ENCODE results near the gene HBS1L. TPM values are rescaled to one million over a fixed set of nuclear protein-coding genes. Genes with fewer than 3 reads are reported as not detected.

HBS1L gene
- total RNA-seq, 2 experiments from 2014 or later = 150 to 153 TPM

DNA sequence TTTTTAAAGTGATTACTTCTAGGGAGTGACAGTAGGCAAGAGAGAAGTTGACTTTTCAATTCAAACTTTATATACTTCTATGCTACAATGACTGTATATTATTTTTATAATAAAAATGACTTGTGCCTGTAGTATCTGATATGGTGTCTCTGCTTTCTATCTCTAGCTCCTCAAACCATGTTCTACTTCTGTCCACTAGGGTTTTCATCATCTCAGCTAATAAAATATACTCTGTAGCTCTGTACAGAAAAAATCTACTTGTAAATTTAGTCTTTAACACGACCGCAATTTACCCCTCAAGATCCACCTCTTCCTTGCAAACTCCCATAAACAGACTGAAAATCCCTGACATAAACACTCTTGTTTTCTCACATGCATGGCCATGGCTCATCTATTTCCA is 42.3 kb downstream of the HBS1L start:
- Mint-ChIP-seq H3K27ac (no peak overlapping the region), H3K9me3 (no peaks in the 10 kb centered on the region), H3K36me3 (ENCODE audit: low read depth) (peaks cover 10% of the 10 kb centered on the region)

DNA sequence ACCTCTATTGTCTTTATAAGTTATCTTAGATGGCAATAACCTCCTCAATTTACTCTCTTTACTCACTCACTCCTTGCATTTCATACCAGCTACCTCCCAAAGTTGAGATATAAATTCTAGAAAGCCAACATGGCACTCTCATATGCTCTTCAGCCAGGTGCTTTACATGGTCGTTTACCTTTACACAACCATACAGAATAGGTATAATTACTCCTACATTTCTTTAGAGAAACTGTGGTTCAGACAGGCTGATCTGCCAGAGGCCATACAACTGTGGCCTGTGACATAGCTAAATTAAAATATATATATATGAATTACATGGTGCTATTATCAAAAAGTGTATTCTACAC is 45.7 kb downstream of the HBS1L start:
- intact Hi-C loops (cut with micrococcal nuclease) = no loop called here
- no peak for DNase-seq
- peaks cover 39% of the 10 kb centered on the region for H3K4me1 Mint-ChIP-seq (ENCODE audit: low read depth)
- peaks cover 10% of the 10 kb centered on the region for H3K36me3 Mint-ChIP-seq (ENCODE audit: low read depth)
- no peaks in the 10 kb centered on the region for H3K9me3 Mint-ChIP-seq
- no peaks in the 10 kb centered on the region for H3K27me3 Mint-ChIP-seq (ENCODE audit: low read depth)
- CTCF ChIA-PET = interaction anchor here (0.6 to 1.4 kb wide), 3 partner anchors 15 to 154 kb away, joined by 3 to 4 read pairs (median 3); no protein-coding TSS in a partner anchor
- no peak overlapping the region for H3K27ac Mint-ChIP-seq
- no peak overlapping the region for H3K4me3 Mint-ChIP-seq

More for the DNA sequence above, 42.3 kb downstream of the HBS1L start:
- peaks cover 62% of the 10 kb centered on the region for H3K4me1 Mint-ChIP-seq (ENCODE audit: low read depth)
- no peak overlapping the region for H3K4me3 Mint-ChIP-seq
- no peak for DNase-seq
- CTCF ChIA-PET = no interaction called here
- intact Hi-C loops (cut with micrococcal nuclease) = no loop called here
- no peaks in the 10 kb centered on the region for H3K27me3 Mint-ChIP-seq (ENCODE audit: low read depth)

DNA sequence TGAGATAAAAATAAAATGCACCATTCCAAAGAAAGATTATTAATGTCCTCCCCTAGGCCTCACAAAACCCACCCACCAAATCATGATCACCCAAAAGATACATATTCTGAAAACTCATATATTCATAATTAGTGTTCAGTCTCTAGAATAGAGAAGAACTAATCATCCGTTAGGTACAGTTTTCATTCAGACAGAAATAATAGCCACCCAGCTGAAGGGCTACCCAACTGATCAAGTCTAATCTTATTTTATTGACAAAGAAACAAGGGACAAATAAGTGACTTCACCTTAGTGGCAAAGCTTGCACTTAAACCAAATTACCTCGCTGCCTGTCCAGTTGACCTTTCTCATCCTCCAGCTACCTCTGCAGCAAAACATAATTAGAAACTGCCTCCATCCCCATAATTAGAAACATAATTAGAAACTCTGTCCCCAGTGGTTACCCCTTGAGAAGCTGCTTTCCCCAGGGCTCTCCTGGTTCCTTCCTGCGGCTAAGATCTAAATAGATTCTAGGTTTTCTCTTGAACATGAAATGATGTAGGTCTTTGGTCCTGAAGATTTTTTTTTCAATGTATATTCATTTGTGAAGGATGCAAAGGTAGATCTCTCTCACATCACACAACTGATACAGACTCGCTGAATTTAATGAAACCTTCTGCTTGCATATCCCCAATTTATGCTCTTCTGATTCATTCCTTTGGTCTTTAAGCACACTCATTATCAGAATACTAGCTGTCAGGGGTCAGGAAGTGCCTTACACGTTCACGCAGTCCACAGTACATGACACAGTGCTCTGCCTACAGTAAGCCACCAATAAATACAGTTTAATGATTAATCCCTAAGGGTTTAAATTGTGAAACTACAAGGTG is 46.3 kb downstream of the HBS1L start:
- no peak overlapping the region for H3K4me3 Mint-ChIP-seq
- CTCF ChIA-PET = interaction anchor here (0.6 to 1.4 kb wide), 3 partner anchors 14 to 154 kb away, joined by 3 to 4 read pairs (median 3); no protein-coding TSS in a partner anchor
- peaks cover 8% of the 10 kb centered on the region for H3K36me3 Mint-ChIP-seq (ENCODE audit: low read depth)
- H3K27ac Mint-ChIP-seq = no peak overlapping the region
- DNase-seq = no peak
- no peaks in the 10 kb centered on the region for H3K9me3 Mint-ChIP-seq
- H3K27me3 Mint-ChIP-seq (ENCODE audit: low read depth) = no peaks in the 10 kb centered on the region
- intact Hi-C loops (cut with micrococcal nuclease) = no loop called here
- H3K4me1 Mint-ChIP-seq (ENCODE audit: low read depth) = peaks cover 34% of the 10 kb centered on the region

DNA sequence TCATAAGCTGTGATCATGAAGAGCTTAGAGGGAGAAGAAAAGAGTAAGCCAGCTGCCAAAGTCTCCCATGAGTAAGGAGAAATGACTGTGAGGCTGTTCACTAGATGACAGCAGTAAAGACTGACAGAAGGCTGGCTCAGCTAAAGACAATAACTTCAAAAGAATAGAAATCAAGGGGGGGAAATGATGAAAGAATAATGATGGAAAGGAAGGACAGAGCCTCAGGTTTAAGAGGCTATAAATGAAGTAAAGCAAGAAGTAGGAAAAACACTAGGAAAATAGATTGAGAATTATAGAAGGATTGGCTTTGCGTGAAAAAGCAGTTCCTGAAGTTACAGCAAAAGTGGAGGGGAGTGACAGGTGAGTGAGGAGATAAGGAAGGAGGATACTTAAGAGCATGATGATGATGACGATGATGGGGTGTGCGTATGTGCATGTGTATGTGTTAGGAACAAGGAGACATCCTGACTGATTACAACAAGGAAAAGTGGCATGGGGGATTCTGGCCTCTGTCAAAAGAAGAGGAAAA is 48.2 kb downstream of the HBS1L start:
- no peak overlapping the region for H3K27ac Mint-ChIP-seq
- H3K9me3 Mint-ChIP-seq = no peaks in the 10 kb centered on the region
- no peak for DNase-seq
- H3K4me3 Mint-ChIP-seq = no peak overlapping the region
- CTCF ChIA-PET = no interaction called here
- peaks cover 6% of the 10 kb centered on the region for H3K36me3 Mint-ChIP-seq (ENCODE audit: low read depth)
- peaks cover 26% of the 10 kb centered on the region for H3K4me1 Mint-ChIP-seq (ENCODE audit: low read depth)
- no peaks in the 10 kb centered on the region for H3K27me3 Mint-ChIP-seq (ENCODE audit: low read depth)
- intact Hi-C loops (cut with micrococcal nuclease) = no loop called here

DNA sequence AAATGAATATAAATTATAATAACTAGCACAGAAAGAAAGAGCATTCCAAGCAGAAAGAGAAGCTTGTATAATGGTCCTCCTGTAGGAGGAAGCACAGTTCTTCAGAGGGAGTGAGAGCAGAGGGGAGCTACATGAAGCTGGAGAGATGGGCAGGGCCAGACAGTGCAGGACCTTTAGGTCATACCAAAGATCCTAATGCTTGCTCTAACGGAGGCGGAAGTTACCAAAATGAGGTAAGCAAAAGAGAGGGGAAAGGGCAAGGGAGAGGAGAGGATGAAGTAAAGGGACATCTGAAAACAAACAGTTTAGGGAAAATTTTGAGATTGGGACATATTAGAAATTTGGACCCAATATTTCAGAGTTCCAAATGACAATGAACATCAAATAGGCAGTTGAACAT is 50.2 kb downstream of the HBS1L start:
- Mint-ChIP-seq H3K36me3 (ENCODE audit: low read depth) (peaks cover 5% of the 10 kb centered on the region), H3K27me3 (ENCODE audit: low read depth) (no peaks in the 10 kb centered on the region), H3K4me3 (no peak overlapping the region), H3K9me3 (no peaks in the 10 kb centered on the region), H3K27ac (no peak overlapping the region), H3K4me1 (ENCODE audit: low read depth) (peaks cover 25% of the 10 kb centered on the region)
- no peak for DNase-seq
- CTCF ChIA-PET = interaction anchor here (0.6 to 2.0 kb wide), 3 partner anchors 179 to 1912 kb away, joined by 3 to 4 read pairs (median 3); no protein-coding TSS in a partner anchor
- intact Hi-C loops (cut with micrococcal nuclease) = loop anchor here (5.0 kb wide), 2 partner anchors 418 to 433 kb away; no protein-coding TSS in a partner anchor

DNA sequence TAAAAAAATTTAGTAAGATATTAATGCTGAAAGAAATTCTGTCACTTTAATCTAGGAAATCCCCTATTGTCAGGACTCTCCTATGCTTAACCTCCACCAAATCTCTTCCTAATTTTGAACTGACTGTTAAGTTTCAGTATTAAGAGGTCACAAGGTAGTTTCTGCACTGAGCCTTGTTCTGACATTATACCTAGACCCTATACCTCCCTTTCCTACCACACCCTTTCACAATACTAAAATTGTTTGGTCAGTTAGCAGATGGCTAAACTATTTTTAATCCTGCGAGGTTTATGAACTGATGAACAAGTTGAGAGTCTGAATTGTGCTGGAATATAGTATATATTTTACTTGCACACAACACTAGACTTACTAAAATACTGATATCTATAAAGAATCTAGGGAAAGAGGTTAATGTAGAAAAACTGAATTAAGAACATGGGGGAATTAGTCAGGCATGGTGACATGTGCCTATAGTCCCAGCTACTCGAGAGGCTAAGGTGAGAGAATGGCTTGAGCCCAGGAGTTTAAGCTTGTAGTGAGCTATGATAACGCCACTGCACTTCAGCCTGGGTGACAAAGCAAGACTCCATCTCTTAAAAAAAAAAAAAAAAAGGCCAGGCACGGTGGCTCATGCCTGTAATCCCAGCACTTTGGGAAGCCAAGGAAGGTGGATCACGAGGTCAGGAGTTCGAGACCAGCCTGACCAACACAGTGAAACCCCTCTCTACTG is 51.5 kb downstream of the HBS1L start:
- peaks cover 19% of the 10 kb centered on the region for H3K4me1 Mint-ChIP-seq (ENCODE audit: low read depth)
- no peaks in the 10 kb centered on the region for H3K9me3 Mint-ChIP-seq
- no peaks in the 10 kb centered on the region for H3K27me3 Mint-ChIP-seq (ENCODE audit: low read depth)
- H3K27ac Mint-ChIP-seq = no peak overlapping the region
- intact Hi-C loops (cut with micrococcal nuclease) = loop anchor here (5.0 kb wide), 2 partner anchors 419 to 434 kb away; no protein-coding TSS in a partner anchor
- no peak overlapping the region for H3K4me3 Mint-ChIP-seq
- peaks cover 3% of the 10 kb centered on the region for H3K36me3 Mint-ChIP-seq (ENCODE audit: low read depth)
- no peak for DNase-seq
- CTCF ChIA-PET = interaction anchor here (0.6 to 2.0 kb wide), 4 partner anchors 13 to 181 kb away, joined by 3 to 4 read pairs (median 3); partner anchors contain the start of gene ALDH8A1

DNA sequence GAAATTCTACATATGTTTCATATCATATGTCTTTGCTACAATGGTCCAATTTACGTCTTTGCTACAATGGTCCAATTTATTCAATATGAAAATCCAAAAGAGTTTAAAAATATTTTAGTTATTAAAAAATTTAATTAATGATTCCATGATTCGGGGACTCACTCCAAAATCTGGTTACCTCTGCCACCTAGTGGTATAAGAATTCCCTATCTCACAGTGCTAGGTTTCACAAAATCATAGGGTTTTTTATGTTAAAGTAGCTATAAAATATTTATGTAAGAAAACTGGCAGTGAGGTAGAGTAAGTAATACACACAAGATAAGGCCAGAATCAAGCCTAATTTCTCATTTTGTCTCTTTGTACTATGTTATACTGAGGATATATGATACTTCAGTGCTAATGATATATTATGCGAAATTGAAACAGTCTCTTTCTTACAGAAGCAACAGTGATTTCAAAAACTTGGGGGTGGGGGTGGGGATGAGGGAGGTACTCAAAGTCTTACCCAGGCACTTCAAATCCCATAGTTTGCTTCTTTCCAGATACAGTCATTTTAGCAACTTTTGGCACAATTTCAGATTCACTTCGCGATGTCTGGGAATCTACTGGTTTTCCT is 52.3 kb downstream of the HBS1L start:
- Mint-ChIP-seq H3K4me3 (no peak overlapping the region), H3K27me3 (ENCODE audit: low read depth) (no peaks in the 10 kb centered on the region), H3K4me1 (ENCODE audit: low read depth) (peaks cover 19% of the 10 kb centered on the region), H3K36me3 (ENCODE audit: low read depth) (peaks cover 7% of the 10 kb centered on the region), H3K9me3 (no peaks in the 10 kb centered on the region), H3K27ac (no peak overlapping the region)
- CTCF ChIA-PET = interaction anchor here (0.6 to 1.0 kb wide), 5 partner anchors 13 to 53 kb away, joined by 3 read pairs; partner anchors contain the start of gene ALDH8A1
- DNase-seq = no peak
- intact Hi-C loops (cut with micrococcal nuclease) = loop anchor here (5.0 kb wide), 2 partner anchors 420 to 435 kb away; no protein-coding TSS in a partner anchor

DNA sequence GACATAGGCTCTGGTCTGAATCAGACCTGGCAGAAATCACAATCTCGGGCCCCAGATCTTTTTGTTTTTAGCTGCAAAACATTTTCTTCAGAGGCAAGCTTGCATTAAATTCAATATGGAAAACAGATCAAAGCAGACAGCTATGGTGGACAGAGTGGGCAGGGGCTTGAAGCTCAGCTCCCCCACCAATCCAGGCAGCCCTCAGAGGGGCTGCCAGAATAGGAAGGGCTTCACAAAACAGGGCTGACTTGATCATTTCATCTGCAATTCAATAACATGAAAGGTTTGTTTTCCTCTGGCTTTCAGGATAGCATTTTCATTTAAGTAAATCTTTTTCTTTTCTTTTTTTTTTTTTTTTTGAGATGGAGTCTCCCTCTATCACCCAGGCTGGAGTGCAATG is 55.5 kb downstream of the HBS1L start:
- H3K36me3 Mint-ChIP-seq (ENCODE audit: low read depth) = peaks cover 20% of the 10 kb centered on the region
- no peak for DNase-seq
- CTCF ChIA-PET = interaction anchor here (0.7 to 1.1 kb wide), 2 partner anchors 18 to 39 kb away, joined by 3 to 5 read pairs; no protein-coding TSS in a partner anchor
- no peak overlapping the region for H3K4me3 Mint-ChIP-seq
- H3K9me3 Mint-ChIP-seq = no peaks in the 10 kb centered on the region
- H3K4me1 Mint-ChIP-seq (ENCODE audit: low read depth) = peaks cover 24% of the 10 kb centered on the region
- H3K27ac Mint-ChIP-seq = no peak overlapping the region
- H3K27me3 Mint-ChIP-seq (ENCODE audit: low read depth) = no peaks in the 10 kb centered on the region
- intact Hi-C loops (cut with micrococcal nuclease) = no loop called here

DNA sequence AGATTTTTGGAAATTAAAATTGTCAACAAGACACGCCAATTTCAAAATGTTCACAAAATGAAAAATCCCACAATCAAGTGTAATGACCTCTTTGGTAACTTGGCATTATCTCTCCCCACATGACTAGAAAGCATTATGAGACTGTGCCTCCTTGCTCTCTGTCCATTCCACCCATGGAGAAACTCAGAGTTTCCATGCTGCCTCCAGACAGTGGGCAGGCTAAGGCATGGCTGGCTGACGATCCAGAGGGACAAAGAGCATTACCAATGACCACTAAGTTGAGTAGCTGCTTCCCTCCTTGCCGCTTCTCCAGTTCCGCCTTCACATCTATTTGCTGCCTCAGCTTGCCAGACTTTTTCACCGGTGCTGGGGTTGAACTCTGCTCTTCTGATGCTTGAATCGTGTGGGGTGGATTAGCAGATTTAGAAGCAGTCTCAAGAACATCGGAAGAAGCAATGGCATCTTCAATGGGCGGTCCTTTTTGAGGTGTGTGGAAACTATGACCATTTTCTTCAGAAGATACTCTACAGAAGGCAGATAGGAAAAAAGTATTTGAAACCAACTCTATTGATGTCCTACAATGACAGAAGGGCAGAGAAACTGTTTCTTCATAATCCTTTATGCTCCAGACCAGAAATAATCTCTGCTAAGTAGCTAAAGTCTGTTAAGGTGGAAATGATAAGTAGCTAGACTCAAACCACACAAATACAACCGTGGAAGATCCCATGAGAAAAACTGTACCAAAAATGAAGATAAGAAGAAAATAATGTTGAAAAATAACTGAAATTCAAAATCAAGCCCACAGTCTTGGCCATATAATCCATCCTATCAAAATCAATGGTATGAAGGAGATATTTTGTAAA is 57.3 kb downstream of the HBS1L start:
- H3K27ac Mint-ChIP-seq = peak overlapping the region; percentile 36
- no peaks in the 10 kb centered on the region for H3K9me3 Mint-ChIP-seq
- no peak overlapping the region for H3K4me3 Mint-ChIP-seq
- intact Hi-C loops (cut with micrococcal nuclease) = no loop called here
- H3K27me3 Mint-ChIP-seq (ENCODE audit: low read depth) = no peaks in the 10 kb centered on the region
- no peak for DNase-seq
- CTCF ChIA-PET = interaction anchor here (0.7 to 1.2 kb wide), 2 partner anchors 90 to 186 kb away, joined by 3 to 4 read pairs; no protein-coding TSS in a partner anchor
- peaks cover 20% of the 10 kb centered on the region for H3K36me3 Mint-ChIP-seq (ENCODE audit: low read depth)
- H3K4me1 Mint-ChIP-seq (ENCODE audit: low read depth) = peaks cover 18% of the 10 kb centered on the region

DNA sequence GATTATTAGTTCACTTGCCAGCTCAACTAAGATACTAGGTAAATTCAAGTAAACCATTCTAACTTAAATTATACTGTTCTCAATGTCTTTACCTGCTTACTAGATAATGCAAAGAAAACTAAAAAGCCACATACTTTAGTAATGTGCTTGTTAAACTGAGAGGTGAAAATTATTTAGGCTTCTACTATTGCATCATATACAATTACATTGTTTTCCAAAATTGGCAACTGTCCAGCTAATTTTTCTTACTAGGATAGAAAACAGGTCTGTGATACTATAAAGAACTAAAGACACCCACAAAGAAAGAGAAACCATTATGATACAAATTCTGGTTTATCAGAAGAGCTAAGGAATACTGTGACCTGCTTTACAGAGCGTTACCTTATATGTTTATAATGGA is 59.1 kb downstream of the HBS1L start:
- CTCF ChIA-PET = no interaction called here
- DNase-seq = no peak
- H3K4me1 Mint-ChIP-seq (ENCODE audit: low read depth) = peaks cover 16% of the 10 kb centered on the region
- peaks cover 18% of the 10 kb centered on the region for H3K36me3 Mint-ChIP-seq (ENCODE audit: low read depth)
- H3K4me3 Mint-ChIP-seq = no peak overlapping the region
- intact Hi-C loops (cut with micrococcal nuclease) = no loop called here
- no peak overlapping the region for H3K27ac Mint-ChIP-seq
- H3K9me3 Mint-ChIP-seq = no peaks in the 10 kb centered on the region
- H3K27me3 Mint-ChIP-seq (ENCODE audit: low read depth) = no peaks in the 10 kb centered on the region

DNA sequence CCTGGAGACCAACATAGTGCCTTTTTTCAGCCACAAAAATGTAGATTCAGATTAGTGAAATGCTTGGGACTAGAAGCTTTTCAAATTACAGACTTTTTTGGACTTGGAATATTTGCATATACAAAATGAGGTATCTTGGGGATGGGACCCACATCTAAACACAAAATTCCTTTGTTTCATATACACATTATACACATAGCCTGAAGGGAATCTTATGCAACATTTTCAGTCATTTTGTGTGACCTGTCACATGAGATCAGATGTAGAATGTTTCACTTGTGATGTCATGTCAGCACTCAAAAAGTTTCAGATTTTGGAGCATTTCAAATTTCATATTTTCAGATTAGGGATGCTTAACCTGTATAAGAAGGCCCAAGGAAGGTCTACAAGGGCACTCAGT is 60.2 kb downstream of the HBS1L start:
- Mint-ChIP-seq H3K27me3 (ENCODE audit: low read depth) (no peaks in the 10 kb centered on the region), H3K4me3 (no peak overlapping the region), H3K9me3 (no peaks in the 10 kb centered on the region), H3K27ac (no peak overlapping the region), H3K4me1 (ENCODE audit: low read depth) (peaks cover 15% of the 10 kb centered on the region), H3K36me3 (ENCODE audit: low read depth) (peaks cover 18% of the 10 kb centered on the region)
- DNase-seq = no peak
- CTCF ChIA-PET = interaction anchor here (0.8 kb wide), 1 partner anchor 14 kb away, joined by 3 read pairs; no protein-coding TSS in a partner anchor
- intact Hi-C loops (cut with micrococcal nuclease) = no loop called here

Measured in activated naive CD4-positive, alpha-beta T cell treated with anti-CD3 and anti-CD28 coated beads for 36 hours (primary cell).